ENCODE data around the gene FOXJ3. TPM values are rescaled to one million over a fixed set of nuclear protein-coding genes. Genes with fewer than 3 reads are reported as not detected.
A peak's percentile ranks its signal among the peaks of the same experiment; 100 is the strongest.

The FOXJ3 gene
- total RNA-seq, 2 donors from 2014 or later, result 36.7 to 38.6 TPM

DNA sequence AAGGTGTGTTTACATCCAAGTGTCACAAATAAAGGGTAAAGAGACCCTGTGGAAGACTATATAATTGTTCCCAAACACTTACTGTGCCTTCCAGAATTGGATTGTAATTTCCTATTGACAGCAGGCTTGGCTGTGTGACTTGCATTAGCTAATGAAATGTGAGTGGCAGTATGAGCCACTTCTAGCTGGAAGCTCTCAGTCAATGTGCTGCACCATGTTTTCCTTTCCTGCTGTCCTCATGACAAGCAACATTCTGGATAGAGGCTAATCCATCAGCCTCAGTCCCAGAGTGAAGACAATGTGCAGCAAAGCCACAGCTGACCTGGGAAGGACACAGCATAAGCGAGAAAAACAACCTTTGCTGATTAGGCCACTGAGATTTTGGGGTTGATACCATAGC lies 5.9 kb upstream of the FOXJ3 start:
- TF ChIP-seq, protein P1, sequence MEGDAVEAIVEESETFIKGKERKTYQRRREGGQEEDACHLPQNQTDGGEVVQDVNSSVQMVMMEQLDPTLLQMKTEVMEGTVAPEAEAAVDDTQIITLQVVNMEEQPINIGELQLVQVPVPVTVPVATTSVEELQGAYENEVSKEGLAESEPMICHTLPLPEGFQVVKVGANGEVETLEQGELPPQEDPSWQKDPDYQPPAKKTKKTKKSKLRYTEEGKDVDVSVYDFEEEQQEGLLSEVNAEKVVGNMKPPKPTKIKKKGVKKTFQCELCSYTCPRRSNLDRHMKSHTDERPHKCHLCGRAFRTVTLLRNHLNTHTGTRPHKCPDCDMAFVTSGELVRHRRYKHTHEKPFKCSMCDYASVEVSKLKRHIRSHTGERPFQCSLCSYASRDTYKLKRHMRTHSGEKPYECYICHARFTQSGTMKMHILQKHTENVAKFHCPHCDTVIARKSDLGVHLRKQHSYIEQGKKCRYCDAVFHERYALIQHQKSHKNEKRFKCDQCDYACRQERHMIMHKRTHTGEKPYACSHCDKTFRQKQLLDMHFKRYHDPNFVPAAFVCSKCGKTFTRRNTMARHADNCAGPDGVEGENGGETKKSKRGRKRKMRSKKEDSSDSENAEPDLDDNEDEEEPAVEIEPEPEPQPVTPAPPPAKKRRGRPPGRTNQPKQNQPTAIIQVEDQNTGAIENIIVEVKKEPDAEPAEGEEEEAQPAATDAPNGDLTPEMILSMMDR (IDR thresholded peaks at IDR 0.05), result no peak
- Histone ChIP-seq H3K27me3 (no peaks in the 10 kb centered on the region), H3K9me3 (no peaks in the 10 kb centered on the region), H3K36me3 (no peaks in the 10 kb centered on the region), H3K27ac (no peak overlapping the region), H3K4me3 (no peak overlapping the region), H3K4me1 (peaks cover 0 to 12% of the 10 kb centered on the region in 2 donors)
- DNase-seq (ENCODE audit: low spot score), result no peak

DNA sequence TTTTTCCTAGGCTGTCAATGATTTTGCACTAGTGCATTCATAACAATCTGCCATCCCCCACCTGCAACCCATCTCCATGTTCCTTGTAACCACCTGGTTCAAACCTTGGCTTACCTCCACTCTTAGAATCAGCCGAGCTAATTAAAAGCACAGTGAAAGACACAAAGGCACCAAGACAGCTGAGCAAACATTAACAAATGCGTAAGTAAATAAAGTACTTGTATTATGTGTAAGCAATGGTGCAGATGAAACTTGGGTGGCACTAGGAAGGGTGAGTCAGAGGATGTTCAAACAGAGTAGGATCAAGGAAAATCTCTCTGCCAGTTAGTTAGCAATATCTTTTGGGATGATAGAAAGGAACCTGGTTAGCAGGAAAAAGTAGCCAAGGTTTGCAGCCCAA lies 5.1 kb upstream of the FOXJ3 start:
- H3K9me3 ChIP-seq, result no peaks in the 10 kb centered on the region
- no peaks in the 10 kb centered on the region for H3K36me3 ChIP-seq
- peaks cover 0 to 16% of the 10 kb centered on the region in 2 donors for H3K4me1 ChIP-seq
- no peak overlapping the region for H3K27ac ChIP-seq
- no peaks in the 10 kb centered on the region for H3K27me3 ChIP-seq
- no peak overlapping the region for H3K4me3 ChIP-seq
- no peak for DNase-seq (ENCODE audit: low spot score)
- TF ChIP-seq, protein P1 (IDR thresholded peaks at IDR 0.05), result no peak

DNA sequence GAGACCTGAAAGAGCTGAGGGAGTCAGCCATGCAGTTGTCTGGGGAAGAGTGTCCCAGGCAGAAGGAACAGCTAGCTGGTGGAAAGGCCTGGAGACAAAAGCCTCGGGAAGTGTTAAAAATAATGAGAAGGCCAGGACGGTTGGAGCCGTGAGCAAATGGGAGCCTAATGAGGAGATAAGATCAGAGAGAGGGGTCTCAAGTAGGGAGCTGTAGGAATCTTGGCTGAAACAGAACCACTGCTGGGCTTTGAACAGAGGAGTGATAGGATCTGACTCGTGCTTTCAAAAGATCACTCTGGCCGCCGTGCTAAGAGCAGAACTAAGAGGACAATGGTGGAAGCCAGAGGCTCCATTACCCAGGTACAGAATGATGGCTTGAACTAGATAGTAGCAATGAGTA lies 1.9 kb upstream of the FOXJ3 start:
- Histone ChIP-seq H3K9me3 (no peaks in the 10 kb centered on the region), H3K4me1 (peaks cover 0 to 36% of the 10 kb centered on the region in 2 donors), H3K4me3 (no peak overlapping the region), H3K36me3 (no peaks in the 10 kb centered on the region), H3K27ac (no peak overlapping the region), H3K27me3 (no peaks in the 10 kb centered on the region)
- DNase-seq (ENCODE audit: low spot score), result no peak
- TF ChIP-seq, protein P1 (IDR thresholded peaks at IDR 0.05), result no peak

DNA sequence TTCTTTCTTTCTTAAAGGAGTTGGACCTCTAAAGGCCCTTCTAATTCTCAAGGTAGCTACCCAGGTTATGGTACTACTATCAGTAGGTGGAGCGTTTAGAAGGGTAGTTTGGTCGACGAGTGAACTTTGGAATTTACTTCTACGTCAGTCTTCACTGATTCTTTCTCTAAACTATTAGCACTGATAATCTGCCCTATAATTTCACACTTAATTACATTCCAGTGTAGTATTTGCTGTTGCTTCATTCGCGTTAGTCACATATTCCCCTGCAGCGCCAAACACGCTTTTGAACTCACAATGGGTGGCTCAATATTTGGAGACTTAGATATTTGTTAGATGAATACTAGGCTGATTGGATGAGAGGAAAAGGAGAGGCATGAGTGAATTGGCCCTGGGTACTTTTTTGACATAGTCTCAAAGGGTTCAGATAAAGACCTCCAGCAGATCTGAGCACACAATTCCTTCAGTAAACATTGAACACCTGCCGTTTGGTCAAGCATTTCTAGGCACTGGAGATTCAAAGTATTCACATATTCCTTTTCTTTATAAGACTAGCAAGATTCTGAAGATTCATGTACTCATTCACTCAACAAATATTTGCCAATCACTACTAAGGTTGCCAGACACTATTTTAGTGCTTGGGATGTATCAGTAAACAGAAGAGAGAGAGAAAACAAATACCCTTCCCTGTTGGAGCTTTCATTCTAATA lies 929 bp upstream of the FOXJ3 start:
- peaks cover 0 to 37% of the 10 kb centered on the region in 2 donors for H3K4me1 ChIP-seq

DNA sequence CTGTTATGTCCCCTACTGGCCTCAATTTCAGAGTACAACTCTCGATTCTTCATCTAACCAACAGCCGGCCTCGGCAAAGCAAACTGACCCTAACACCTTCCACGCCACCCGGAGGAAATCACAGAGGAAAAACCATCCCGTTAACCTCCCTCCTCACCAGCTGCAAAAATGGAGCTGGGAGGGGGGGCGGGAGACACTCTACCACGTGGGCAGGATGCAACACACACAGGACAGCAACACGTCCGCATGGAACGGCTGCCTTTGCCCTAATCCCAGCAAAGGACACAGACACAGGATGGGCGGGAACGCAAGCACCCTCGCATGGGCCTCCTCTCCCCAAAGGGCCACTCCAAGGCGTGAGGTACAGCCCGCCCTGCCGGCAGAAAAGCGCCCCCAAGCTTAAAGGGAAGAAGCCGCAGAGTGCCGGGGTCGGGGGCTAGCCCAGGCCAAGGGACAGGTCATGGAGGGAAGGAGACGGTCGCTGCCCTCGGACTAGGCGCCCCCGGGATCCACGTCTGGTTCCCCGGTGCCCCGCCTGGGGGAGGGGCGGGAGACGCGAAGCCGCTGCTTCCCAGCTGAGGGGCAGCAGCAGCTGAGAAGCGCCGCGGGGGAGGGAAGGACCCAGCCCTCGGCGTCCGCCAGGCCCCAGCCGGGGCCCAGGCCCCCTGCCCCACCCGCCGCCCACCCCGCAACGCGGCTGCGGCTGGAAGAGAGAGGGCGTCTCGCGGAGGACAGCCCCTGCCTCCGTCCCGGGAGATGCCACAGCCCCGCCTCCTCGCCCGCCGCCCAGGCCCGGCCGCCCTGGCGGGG lies 590 bp downstream of the FOXJ3 start:
- Histone ChIP-seq H3K9me3 (no peaks in the 10 kb centered on the region), H3K4me1 (peaks cover 0 to 50% of the 10 kb centered on the region in 2 donors), H3K27ac (peak overlapping the region; percentile 95 to 97), H3K36me3 (no peaks in the 10 kb centered on the region), H3K4me3 (peak overlapping the region; percentile 81 to 99), H3K27me3 (no peaks in the 10 kb centered on the region)
- TF ChIP-seq, protein P1 (IDR thresholded peaks at IDR 0.05), result peak in 1 of 2 donors; percentile 18
- peak; percentile 67 for DNase-seq (ENCODE audit: low spot score)

More for the DNA sequence above, 929 bp upstream of the FOXJ3 start:
- peak overlapping the region; percentile 95 to 97 for H3K27ac ChIP-seq
- H3K9me3 ChIP-seq, result no peaks in the 10 kb centered on the region
- H3K27me3 ChIP-seq, result no peaks in the 10 kb centered on the region
- peak overlapping the region; percentile 81 to 99 for H3K4me3 ChIP-seq
- H3K36me3 ChIP-seq, result no peaks in the 10 kb centered on the region
- DNase-seq (ENCODE audit: low spot score), result peak; percentile 75
- TF ChIP-seq, protein P1 (IDR thresholded peaks at IDR 0.05), result no peak
